ENCODE results near the gene TMEM88.

- no peak for TF ChIP-seq CTCF (IDR thresholded peaks at IDR 0.05; ENCODE audit: low read depth, low read length, missing input control)
- TF ChIP-seq JUND (IDR thresholded peaks at IDR 0.05), result no peak
- no peak for TF ChIP-seq ATF3 (IDR thresholded peaks at IDR 0.05)
- TF ChIP-seq HNF4A (conservative IDR thresholded peaks at IDR 0.05), result no peak
Measured at GRCh38 chr17:7844292-7845154, 10.3 kb upstream of the TMEM88 start.

Data from liver (tissue), 3 donors.